MM.1S (cell line): ENCODE data around the gene SPATA9.

Source experiments
- EZH2 ChIP-seq: fragments of 300-600 bp; sonication (generic); optimal IDR thresholded peaks from 2 replicates; pipeline ENCODE3; 2017; ENCODE audit warnings: low read depth, mild to moderate bottlenecking, antibody characterized with exemption, low read length, mixed read lengths
- EZH2phosphoT487 ChIP-seq: fragments of 300-600 bp; sonication (generic); IDR thresholded peaks from 2 replicates; pipeline ENCODE4 v1.6.1; 2018; ENCODE audit warnings: antibody characterized with exemption, low read length
- TF ChIP-seq, protein P1 (sequence below): fragments of 300-600 bp; sonication (generic); IDR thresholded peaks from 2 replicates; pipeline ENCODE4 v1.5.1; 2016; ENCODE audit warnings: antibody characterized with exemption, low read length, mixed read lengths

DNA sequence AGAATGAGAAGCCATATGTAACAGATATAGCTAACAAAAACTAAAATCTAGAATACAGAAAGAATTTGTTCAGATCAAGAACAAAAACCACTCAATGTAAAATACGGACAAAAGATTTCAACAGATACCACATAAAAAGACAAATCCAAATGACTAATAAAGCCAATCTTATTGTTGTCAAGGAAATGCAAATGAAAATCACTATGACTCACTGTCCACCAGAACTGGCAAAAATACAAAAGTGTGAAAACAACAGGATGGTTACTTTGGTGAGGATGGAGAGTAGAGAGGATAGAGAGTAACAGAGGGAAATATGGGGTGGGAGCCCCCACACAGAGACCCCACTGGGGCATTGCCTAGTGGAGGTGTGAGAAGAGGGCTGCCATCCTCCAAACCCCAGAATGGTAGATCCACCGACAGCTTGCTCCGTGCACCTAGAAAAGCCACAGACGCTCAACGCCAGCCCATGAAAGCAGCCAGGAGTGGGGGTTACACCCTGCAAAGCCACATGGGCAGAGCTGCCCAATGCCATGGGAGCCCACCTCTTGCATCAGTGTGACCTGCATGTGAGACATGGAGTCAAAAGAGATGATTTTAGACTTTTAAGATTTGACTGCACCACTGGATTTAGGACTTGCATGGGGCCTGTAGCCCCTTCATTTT, 33.1 kb upstream of the SPATA9 start:
- TF ChIP-seq, protein P1, sequence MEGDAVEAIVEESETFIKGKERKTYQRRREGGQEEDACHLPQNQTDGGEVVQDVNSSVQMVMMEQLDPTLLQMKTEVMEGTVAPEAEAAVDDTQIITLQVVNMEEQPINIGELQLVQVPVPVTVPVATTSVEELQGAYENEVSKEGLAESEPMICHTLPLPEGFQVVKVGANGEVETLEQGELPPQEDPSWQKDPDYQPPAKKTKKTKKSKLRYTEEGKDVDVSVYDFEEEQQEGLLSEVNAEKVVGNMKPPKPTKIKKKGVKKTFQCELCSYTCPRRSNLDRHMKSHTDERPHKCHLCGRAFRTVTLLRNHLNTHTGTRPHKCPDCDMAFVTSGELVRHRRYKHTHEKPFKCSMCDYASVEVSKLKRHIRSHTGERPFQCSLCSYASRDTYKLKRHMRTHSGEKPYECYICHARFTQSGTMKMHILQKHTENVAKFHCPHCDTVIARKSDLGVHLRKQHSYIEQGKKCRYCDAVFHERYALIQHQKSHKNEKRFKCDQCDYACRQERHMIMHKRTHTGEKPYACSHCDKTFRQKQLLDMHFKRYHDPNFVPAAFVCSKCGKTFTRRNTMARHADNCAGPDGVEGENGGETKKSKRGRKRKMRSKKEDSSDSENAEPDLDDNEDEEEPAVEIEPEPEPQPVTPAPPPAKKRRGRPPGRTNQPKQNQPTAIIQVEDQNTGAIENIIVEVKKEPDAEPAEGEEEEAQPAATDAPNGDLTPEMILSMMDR = no peak
- no peak for TF ChIP-seq EZH2
- no peak for TF ChIP-seq EZH2phosphoT487
